HG03060 (cell line): ENCODE results near the gene XRRA1.
"Not testable (repeated sequence)": the region's sequence is repeated elsewhere in the genome, so short reads cannot be mapped to it uniquely, and the experiment has no call there.

ENCODE experiments used
- ATAC-seq: cut with Tn5 transposase; IDR thresholded peaks from one replicate; pipeline ENCODE4 v1.9.1; 2021; ENCODE audit warnings: low read depth, moderate number of reproducible peaks; ENCODE audit not compliant: unreplicated experiment

The XRRA1 gene

GRCh38 chr11:74909385-74909784, 39.5 kb downstream of the XRRA1 start:
- ATAC-seq: no peak

- ATAC-seq: no peak
These were observed 43.6 kb downstream of the XRRA1 start for GRCh38 chr11:74905326-74905725.

GRCh38 chr11:74902342-74902741, 46.5 kb downstream of the XRRA1 start:
- no peak for ATAC-seq

GRCh38 chr11:74896311-74896710, 52.6 kb downstream of the XRRA1 start:
- no peak for ATAC-seq

- no peak for ATAC-seq
These were observed 53.4 kb downstream of the XRRA1 start for GRCh38 chr11:74895340-74896116.

- ATAC-seq: not testable (repeated sequence)
These were observed 55.9 kb downstream of the XRRA1 start for GRCh38 chr11:74893015-74893414.

- no peak for ATAC-seq
These were observed 71.8 kb downstream of the XRRA1 start for GRCh38 chr11:74877132-74877531.

- no peak for ATAC-seq
These were observed 77.9 kb downstream of the XRRA1 start for GRCh38 chr11:74871037-74871436.

- ATAC-seq: no peak
These were observed 78.4 kb downstream of the XRRA1 start for GRCh38 chr11:74870485-74870884.

- no peak for ATAC-seq
These were observed 82.3 kb downstream of the XRRA1 start for GRCh38 chr11:74866557-74866956.

GRCh38 chr11:74863410-74863809, 85.5 kb downstream of the XRRA1 start:
- no peak for ATAC-seq

GRCh38 chr11:74860743-74861142, 88.1 kb downstream of the XRRA1 start:
- ATAC-seq: no peak

GRCh38 chr11:74853223-74853622, 95.7 kb downstream of the XRRA1 start:
- no peak for ATAC-seq

GRCh38 chr11:74849525-74850391, 99.1 kb downstream of the XRRA1 start:
- no peak for ATAC-seq

GRCh38 chr11:74847895-74848294, 101.0 kb downstream of the XRRA1 start:
- no peak for ATAC-seq

- no peak for ATAC-seq
These were observed 101.5 kb downstream of the XRRA1 start for GRCh38 chr11:74847395-74847794.

GRCh38 chr11:74846770-74847169, 102.1 kb downstream of the XRRA1 start:
- no peak for ATAC-seq

GRCh38 chr11:74845978-74846517, 102.8 kb downstream of the XRRA1 start:
- ATAC-seq: no peak

- ATAC-seq: no peak
These were observed 104.0 kb downstream of the XRRA1 start for GRCh38 chr11:74844865-74845264.

- ATAC-seq: no peak
These were observed 104.8 kb downstream of the XRRA1 start for GRCh38 chr11:74844072-74844471.

GRCh38 chr11:74842967-74843366, 105.9 kb downstream of the XRRA1 start:
- ATAC-seq: no peak
